IMR-90 (cell line): Measurements from ENCODE around the gene NEK5.
"Not testable (repeated sequence)": the region's sequence is repeated elsewhere in the genome, so short reads cannot be mapped to it uniquely, and the experiment has no call there.

Experiments used
- CTCF ChIP-seq: conservative IDR thresholded peaks from 2 replicates; pipeline ENCODE4 v1.5.1; 2012; ENCODE audit warnings: mild to moderate bottlenecking, low read depth, low read length, improper control_type of control experiment
- ELK1 ChIP-seq: fragments of 150-350 bp; IDR thresholded peaks from 2 replicates; pipeline ENCODE4 v1.6.1; 2016; ENCODE audit warnings: low read depth, mild to moderate bottlenecking, low read length, moderate library complexity, borderline replicate concordance
- FOS ChIP-seq: fragments of 150-350 bp; IDR thresholded peaks from 2 replicates; pipeline ENCODE4 v1.6.1; 2016; ENCODE audit warnings: low read depth, low read length
- MXI1 ChIP-seq: IDR thresholded peaks from 2 replicates; pipeline ENCODE4 v1.6.1; 2012; ENCODE audit warnings: low read depth, mild to moderate bottlenecking, low read length, moderate library complexity, borderline replicate concordance
- POLR2A ChIP-seq: IDR thresholded peaks from 2 replicates; pipeline ENCODE4 v1.6.1; 2012; ENCODE audit warnings: mild to moderate bottlenecking, low read depth, low read length

GRCh38 chr13:52170828-52171391 lies 42.0 kb upstream of the NEK5 start:
- TF ChIP-seq POLR2A, CTCF, FOS, ELK1, MXI1: not testable (repeated sequence)
